Lung (tissue), 12 donors: Measurements from ENCODE around the gene NOC4L. TPM values are rescaled to one million over a fixed set of nuclear protein-coding genes. Genes with fewer than 3 reads are reported as not detected.

Experiments used
- ATAC-seq: fragments of 200-7000 bp; cut with Tn5 transposase; one replicate; pipeline ENCODE4 v1.9.1; 2020; ENCODE audit warnings: moderate number of reproducible peaks; ENCODE audit not compliant: insufficient read depth, low FRiP score
- DNase-seq, 3 donors: peaks; one replicate each; pipeline ENCODE4 v3.0.0-alpha.2; 2013 to 2017
- H3K27ac ChIP-seq, 2 donors: one replicate each; pipeline ENCODE4 v1.5.1; 2013; ENCODE audit warnings: mild to moderate bottlenecking in 2 of 2, moderate library complexity in 2 of 2, control low read depth in 1 of 2, inconsistent platforms in 1 of 2, low read depth in 1 of 2, low read length in 1 of 2
- H3K27me3 ChIP-seq, 3 donors: one replicate each; pipeline ENCODE4 v1.5.1; 2013; ENCODE audit warnings: low read length in 2 of 3; ENCODE audit not compliant: control insufficient read depth in 3 of 3, insufficient read depth in 3 of 3
- H3K36me3 ChIP-seq, 4 donors: one replicate each; pipeline ENCODE4 v1.5.1; 2013; ENCODE audit warnings: low read length in 4 of 4, mild to moderate bottlenecking in 1 of 4, moderate library complexity in 1 of 4; ENCODE audit not compliant: control insufficient read depth in 4 of 4, insufficient read depth in 4 of 4
- H3K4me1 ChIP-seq, 5 donors: one replicate each; pipeline ENCODE4 v1.5.1; 2013; ENCODE audit warnings: low read length in 5 of 5, mild to moderate bottlenecking in 2 of 5, moderate library complexity in 1 of 5; ENCODE audit not compliant: control insufficient read depth in 5 of 5, insufficient read depth in 5 of 5
- H3K4me3 ChIP-seq: one replicate; pipeline ENCODE4 v1.5.1; 2013; ENCODE audit warnings: mild to moderate bottlenecking, control low read depth, moderate library complexity
- H3K9ac ChIP-seq, 2 donors: one replicate each; pipeline ENCODE4 v1.5.1; 2013; ENCODE audit warnings: low read length in 2 of 2, control low read depth in 1 of 2; ENCODE audit not compliant: insufficient read depth in 1 of 2
- H3K9me3 ChIP-seq, 4 donors: one replicate each; pipeline ENCODE4 v1.5.1; 2013; ENCODE audit warnings: low read length in 3 of 4, mild to moderate bottlenecking in 1 of 4, moderate library complexity in 1 of 4; ENCODE audit not compliant: control insufficient read depth in 4 of 4, insufficient read depth in 3 of 4
- WGBS, 2 donors: extraction: QIAGEN DNeasy Blood & Tissue Kit; methylation state at CpG; one replicate each; pipeline ENCODE4 v1.1.7; 2013; 5-methylcytosine and 5-hydroxymethylcytosine counted together
- polyA plus RNA-seq, 2 donors: library from polyadenylated mRNA; stranded (reverse); fragments of 200-250 nt; gene quantifications; one replicate each; pipeline ENCODE4 v1.2.1, GENCODE V29; 2013
- total RNA-seq, 2 donors: library from RNA; depleted of rRNA in 1 of 2; stranded (reverse); fragments of >200 nt in 1 of 2; gene quantifications; one replicate each; pipeline ENCODE4 v1.2.1, GENCODE V29; 2014 to 2021
- TF ChIP-seq, protein P1 (sequence below): IDR thresholded peaks from 2 replicates; pipeline ENCODE4 v1.5.1; 2012; ENCODE audit warnings: mild to moderate bottlenecking; ENCODE audit errors: control extremely low read depth, extremely low read depth
- donor health status: control.
- donor health status: control.
- donor health status: Bipolar disorder and iron deficiency.
- donor health status: healthy.
- donor health status: DM: yes; HTN: yes; CAD: no.

Gene NOC4L
- total and polyA plus RNA-seq, 4 donors, result 6.3 to 27.8 (median 25.9) TPM

DNA sequence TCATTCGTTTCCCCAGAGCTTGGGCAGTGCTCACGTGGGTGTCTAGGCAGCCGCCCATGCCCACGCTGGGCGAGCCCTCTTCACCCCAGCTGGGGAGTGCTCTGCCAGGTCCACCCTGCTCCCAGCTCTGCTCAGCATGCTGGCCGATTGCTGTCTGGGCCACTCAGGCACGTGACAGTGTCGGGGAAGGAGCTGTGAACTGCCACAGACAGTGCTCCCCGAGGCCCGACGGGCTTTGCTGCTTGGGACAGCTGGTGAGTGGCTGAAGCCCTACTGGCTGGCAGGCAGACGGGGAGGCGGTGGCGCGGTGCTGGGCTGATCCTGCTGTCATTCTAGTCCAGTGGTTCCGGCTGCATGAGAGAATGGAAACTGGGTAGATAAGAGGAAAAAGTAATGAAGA is 15.8 kb downstream of the NOC4L start:
- ATAC-seq (no peak), DNase-seq (no peak)
- WGBS, 2 donors, result 78 to 89% methylated on average over 16 of the region's 16 CpGs
- TF ChIP-seq, protein P1, sequence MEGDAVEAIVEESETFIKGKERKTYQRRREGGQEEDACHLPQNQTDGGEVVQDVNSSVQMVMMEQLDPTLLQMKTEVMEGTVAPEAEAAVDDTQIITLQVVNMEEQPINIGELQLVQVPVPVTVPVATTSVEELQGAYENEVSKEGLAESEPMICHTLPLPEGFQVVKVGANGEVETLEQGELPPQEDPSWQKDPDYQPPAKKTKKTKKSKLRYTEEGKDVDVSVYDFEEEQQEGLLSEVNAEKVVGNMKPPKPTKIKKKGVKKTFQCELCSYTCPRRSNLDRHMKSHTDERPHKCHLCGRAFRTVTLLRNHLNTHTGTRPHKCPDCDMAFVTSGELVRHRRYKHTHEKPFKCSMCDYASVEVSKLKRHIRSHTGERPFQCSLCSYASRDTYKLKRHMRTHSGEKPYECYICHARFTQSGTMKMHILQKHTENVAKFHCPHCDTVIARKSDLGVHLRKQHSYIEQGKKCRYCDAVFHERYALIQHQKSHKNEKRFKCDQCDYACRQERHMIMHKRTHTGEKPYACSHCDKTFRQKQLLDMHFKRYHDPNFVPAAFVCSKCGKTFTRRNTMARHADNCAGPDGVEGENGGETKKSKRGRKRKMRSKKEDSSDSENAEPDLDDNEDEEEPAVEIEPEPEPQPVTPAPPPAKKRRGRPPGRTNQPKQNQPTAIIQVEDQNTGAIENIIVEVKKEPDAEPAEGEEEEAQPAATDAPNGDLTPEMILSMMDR, result no peak
- Histone ChIP-seq H3K4me1 (peaks cover 0 to 17% (median 3%) of the 10 kb centered on the region in 5 donors), H3K4me3 (no peak overlapping the region), H3K27me3 (peaks cover 0 to 16% (median 12%) of the 10 kb centered on the region in 3 donors), H3K9me3 (peaks cover 0 to 10% (median 4%) of the 10 kb centered on the region in 4 donors), H3K36me3 (peaks cover 0 to 29% (median 13%) of the 10 kb centered on the region in 4 donors), H3K27ac (no peak overlapping the region), H3K9ac (no peak overlapping the region)

DNA sequence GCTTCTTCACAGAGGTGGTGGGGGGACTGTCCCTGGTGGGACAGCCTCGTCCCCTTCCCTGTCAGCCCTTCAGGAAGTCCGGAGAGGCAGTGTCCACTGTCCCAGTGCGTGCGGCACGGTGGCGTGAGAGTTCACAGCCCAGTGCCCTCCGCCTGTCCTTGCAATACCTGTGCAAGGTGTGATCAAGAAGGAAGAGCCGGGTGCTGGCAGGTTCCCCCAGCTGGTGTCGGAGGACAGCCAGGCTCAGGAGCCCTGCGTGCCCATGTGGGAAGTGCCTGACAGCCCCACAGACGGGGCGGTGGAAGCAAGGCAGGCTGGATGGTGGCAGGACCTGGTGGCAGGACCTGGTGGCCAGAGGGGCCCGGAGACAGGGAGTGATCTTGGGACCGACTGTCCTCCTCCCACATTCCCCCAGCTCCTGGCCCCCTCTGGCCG is 16.4 kb downstream of the NOC4L start:
- TF ChIP-seq, protein P1, result no peak
- H3K9ac ChIP-seq, result no peak overlapping the region
- peaks cover 0 to 17% (median 3%) of the 10 kb centered on the region in 5 donors for H3K4me1 ChIP-seq
- H3K27ac ChIP-seq, result no peak overlapping the region
- ATAC-seq, result no peak
- H3K4me3 ChIP-seq, result no peak overlapping the region
- 81 to 87% methylated on average over 14 to 15 of the region's 15 CpGs for WGBS, 2 donors
- H3K27me3 ChIP-seq, result peaks cover 0 to 16% (median 12%) of the 10 kb centered on the region in 3 donors
- DNase-seq, result no peak
- peaks cover 0 to 10% (median 4%) of the 10 kb centered on the region in 4 donors for H3K9me3 ChIP-seq
- H3K36me3 ChIP-seq, result peaks cover 0 to 28% (median 13%) of the 10 kb centered on the region in 4 donors

DNA sequence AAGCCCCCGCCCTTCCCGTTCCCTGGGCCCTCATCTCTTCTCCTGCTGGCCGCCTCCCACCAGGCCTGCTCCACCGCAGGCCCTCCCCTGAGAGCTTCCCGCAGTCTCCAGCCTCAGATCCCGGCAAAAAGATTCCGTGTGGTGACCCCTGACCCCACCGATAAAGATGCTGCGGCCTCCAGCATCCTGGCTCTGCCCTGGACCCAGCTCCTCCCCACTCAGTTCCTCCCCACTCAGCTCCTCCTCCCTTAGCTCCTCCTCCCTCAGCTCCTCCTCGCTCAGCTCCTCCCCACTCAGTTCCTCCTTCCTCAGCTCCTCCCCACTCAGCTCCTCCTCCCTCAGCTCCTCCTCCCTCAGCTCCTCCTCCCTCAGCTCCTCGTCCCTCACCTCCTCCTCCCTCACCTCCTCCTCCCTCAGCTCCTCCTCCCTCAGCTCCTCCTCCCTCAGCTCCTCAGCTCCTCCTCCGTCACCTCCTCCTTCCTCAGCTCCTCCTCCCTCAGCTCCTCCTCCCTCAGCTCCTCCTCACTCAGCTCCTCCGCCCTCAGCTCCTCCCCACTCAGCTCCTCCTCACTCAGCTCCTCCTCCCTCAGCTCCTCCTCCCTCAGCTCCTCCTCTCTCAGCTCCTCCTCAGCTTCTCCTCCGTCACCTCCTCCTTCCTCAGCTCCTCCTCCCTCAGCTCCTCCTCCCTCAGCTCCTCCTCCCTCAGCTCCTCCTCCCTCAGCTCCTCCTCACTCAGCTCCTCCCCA is 17.0 kb downstream of the NOC4L start:
- TF ChIP-seq, protein P1, result no peak
- Histone ChIP-seq H3K4me3 (no peak overlapping the region), H3K36me3 (peaks cover 0 to 22% (median 12%) of the 10 kb centered on the region in 4 donors), H3K27ac (no peak overlapping the region), H3K4me1 (peaks cover 0 to 17% (median 3%) of the 10 kb centered on the region in 5 donors), H3K9me3 (peaks cover 0 to 10% (median 4%) of the 10 kb centered on the region in 4 donors), H3K9ac (no peak overlapping the region), H3K27me3 (peaks cover 0 to 16% (median 12%) of the 10 kb centered on the region in 3 donors)
- WGBS, 2 donors, result 61 to 70% methylated on average over 13 to 14 of the region's 14 CpGs
- no peak for ATAC-seq
- DNase-seq, result no peak
